GM10266 (cell line): ENCODE measurements around the gene OSBPL1A.

Experiments used
- DNase-seq: peaks from one replicate; pipeline ENCODE4 v3.0.0; 2012; ENCODE audit errors: extremely low spot score
- TF ChIP-seq, protein P1 (sequence below): IDR thresholded peaks from 2 replicates; pipeline ENCODE4 v1.5.1; 2012; ENCODE audit warnings: mild to moderate bottlenecking, low read depth; ENCODE audit not compliant: control insufficient read depth, insufficient read depth; ENCODE audit errors: missing control alignments

The OSBPL1A gene

GRCh38 chr18:24259869-24260641 is 137.6 kb downstream of the OSBPL1A start:
- TF ChIP-seq, protein P1, sequence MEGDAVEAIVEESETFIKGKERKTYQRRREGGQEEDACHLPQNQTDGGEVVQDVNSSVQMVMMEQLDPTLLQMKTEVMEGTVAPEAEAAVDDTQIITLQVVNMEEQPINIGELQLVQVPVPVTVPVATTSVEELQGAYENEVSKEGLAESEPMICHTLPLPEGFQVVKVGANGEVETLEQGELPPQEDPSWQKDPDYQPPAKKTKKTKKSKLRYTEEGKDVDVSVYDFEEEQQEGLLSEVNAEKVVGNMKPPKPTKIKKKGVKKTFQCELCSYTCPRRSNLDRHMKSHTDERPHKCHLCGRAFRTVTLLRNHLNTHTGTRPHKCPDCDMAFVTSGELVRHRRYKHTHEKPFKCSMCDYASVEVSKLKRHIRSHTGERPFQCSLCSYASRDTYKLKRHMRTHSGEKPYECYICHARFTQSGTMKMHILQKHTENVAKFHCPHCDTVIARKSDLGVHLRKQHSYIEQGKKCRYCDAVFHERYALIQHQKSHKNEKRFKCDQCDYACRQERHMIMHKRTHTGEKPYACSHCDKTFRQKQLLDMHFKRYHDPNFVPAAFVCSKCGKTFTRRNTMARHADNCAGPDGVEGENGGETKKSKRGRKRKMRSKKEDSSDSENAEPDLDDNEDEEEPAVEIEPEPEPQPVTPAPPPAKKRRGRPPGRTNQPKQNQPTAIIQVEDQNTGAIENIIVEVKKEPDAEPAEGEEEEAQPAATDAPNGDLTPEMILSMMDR = no peak
- no peak for DNase-seq

DNA sequence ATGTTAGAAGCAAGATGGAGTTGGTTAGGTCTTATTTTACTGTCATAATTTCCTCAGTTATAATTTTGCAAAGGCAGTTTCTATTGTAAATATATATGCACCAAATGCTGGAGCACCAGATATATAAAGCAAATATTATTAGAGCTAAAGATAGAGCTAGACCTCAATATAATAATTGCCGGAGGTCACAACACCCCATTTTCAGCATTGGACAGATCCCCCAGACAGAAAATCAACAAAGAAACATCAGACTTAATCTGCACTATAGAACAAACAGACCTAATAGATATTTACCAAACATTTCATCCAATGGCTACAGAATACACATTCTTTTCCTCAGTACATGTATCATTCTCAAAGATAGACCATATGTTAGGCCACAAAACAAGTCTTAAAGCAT is 143.6 kb downstream of the OSBPL1A start:
- DNase-seq = no peak
- TF ChIP-seq, protein P1 = no peak

- DNase-seq = no peak
- TF ChIP-seq, protein P1 = no peak
These were observed 147.9 kb downstream of the OSBPL1A start for GRCh38 chr18:24249716-24250115.

GRCh38 chr18:24248359-24248758 is 149.3 kb downstream of the OSBPL1A start:
- TF ChIP-seq, protein P1 = no peak
- no peak for DNase-seq

- TF ChIP-seq, protein P1 = no peak
- peak; percentile 42 for DNase-seq
These were observed 151.5 kb downstream of the OSBPL1A start for GRCh38 chr18:24246143-24246542.

GRCh38 chr18:24244698-24245097 is 152.9 kb downstream of the OSBPL1A start:
- TF ChIP-seq, protein P1 = no peak
- no peak for DNase-seq

DNA sequence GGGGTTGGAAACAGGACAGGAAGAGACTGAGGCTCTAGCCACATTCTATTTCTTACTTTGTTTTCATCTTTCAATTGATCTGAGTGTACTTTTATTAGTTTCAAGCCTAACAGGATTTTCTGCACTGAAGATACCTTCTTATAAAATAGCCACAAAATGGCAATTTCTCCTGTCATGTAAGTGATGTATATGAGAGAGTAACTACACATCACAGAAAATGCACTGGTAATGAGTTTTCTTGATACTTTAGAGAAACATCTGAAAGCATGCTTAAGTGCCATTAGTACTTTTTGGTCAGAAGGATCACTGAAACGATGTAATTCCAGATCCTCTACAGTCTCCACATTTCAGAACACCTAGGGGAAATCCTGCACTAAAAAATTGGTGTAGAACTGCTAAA is 153.9 kb downstream of the OSBPL1A start:
- TF ChIP-seq, protein P1 = no peak
- no peak for DNase-seq
